ENCODE data around the gene MORF4L1.
"Not testable (repeated sequence)": the region's sequence is repeated elsewhere in the genome, so short reads cannot be mapped to it uniquely, and the experiment has no call there.

MORF4L1 gene

DNA sequence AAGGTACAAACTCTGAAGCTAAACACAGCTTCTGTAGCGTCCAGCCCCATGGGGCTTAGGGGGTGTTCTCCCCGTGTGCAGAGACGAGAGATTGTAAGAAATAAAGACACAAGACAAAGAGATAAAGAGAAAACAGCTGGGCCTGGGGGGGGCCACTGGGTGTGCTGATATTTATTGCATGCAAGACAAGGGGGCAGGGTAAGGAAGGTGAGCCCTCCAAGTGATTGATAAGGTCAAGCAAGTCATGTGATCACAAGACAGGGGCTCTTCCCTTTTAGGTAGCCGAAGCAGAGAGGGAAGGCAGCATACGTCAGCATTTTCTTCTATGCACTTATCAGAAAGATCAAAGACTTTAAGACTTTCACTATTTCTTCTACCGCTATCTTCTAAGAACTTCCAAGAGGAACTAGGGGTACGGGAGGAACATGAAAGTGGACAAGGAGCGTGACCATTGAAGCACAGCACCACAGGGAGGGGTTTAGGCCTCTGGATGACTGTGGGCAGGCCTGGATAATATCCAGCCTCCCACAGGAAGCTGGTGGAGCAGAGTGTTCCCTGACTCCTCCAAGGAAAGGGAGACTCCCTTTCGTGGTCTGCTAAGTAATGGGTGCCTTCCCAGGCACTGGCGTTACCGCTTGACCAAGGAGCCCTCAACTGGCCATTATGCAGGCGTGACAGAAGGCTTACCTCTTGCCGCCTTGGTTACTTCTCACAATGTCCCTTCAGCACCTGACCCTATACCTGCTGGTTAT lies 29.8 kb downstream of the MORF4L1 start:
- not testable (repeated sequence) for DNase-seq (ENCODE audit: low read depth)

DNA sequence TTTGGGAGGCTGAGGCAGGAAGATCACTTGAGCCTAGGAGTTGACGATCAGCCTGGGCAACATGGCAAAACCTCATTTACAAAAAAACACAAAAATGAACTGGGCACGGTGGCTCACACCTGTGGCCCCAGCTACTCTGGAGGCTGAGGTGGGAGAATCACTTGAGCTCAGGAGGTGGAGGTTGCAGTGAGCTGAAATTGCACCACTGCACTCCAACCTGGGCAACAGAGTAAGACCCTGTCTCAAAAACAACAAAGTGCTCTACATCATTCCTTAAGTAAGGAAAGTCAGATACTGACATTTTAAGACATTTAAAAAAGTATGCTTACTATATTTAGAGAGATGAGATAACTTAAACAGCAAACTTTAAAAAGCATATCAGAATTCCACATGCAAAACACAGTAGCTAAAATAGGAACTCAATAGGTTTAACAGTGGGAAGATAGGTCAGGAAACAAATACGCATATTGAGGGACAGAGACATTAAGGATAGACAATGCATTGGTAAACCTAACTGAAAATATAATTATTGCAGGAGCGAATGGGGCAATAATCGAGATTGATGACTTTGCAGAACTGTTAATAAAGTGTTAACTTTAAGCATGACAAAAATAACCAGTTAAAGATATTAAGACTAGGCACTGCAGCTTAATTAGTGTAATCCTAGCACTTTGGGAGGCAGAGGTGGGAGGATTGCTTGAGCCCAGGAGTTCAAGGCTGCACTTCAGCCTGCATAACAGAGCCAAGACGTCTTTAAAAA lies 32.1 kb downstream of the MORF4L1 start:
- no peak for DNase-seq (ENCODE audit: low read depth)

DNA sequence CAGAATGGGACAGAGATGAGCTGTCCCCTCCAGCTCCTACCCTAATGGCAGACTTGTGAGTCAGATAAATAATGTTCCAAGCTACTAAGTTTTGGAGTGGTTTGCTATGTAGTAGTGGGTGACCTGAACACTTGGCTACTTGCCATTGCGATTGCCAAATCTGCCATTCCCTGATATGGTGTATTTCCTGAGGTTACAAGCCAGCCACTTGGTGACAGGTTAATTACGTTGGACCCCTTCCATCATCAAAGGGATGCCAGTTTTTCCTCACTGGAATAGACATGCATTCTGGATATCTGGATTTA lies 33.6 kb downstream of the MORF4L1 start:
- no peak for DNase-seq (ENCODE audit: low read depth)

DNA sequence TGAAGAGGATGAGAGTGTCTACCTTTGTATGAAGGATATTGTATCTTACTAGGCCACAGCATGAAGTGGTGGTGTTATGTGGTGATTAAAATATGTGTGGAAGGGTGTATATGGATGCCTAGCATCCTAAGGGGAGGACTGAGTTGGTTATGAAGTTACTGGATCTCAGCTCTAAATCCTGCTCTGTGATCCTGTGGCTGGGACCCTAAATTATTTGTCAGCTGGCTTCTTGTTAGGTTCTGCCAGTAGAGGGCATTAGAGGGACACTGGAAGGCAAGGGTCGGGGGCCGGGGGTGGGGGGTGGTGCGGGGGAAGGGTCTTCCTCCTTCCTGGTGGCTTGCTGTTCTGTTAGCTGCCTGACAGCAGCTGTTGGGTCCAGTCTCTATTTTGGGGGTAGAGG lies 34.9 kb downstream of the MORF4L1 start:
- DNase-seq (ENCODE audit: low read depth) = no peak

DNA sequence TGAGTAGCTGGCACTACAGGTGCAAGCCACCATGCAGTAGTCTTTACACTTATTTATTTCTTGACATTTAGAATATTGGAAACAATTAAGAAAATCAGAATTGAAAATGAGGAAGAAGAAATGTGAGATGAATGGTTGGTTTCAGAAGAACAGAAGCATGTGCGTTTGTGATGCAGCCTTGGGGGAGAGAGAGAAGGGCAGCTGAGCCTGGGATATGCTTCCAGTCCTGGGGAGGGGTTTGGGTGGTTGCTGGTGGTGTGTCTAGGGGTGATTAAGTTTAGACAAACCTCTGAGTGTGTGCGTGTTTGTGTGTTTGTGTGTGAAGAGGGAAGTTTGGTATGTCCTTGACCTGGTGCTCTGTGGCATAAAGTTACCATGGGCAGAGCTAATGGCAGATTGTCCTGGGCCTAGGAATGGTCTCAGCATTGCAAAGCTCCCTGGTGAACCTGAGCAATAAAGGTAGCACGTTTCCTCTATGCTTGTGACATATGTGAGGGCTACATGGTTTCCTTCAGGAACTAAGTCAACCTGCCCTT lies 36.5 kb downstream of the MORF4L1 start:
- DNase-seq (ENCODE audit: low read depth) = no peak

DNA sequence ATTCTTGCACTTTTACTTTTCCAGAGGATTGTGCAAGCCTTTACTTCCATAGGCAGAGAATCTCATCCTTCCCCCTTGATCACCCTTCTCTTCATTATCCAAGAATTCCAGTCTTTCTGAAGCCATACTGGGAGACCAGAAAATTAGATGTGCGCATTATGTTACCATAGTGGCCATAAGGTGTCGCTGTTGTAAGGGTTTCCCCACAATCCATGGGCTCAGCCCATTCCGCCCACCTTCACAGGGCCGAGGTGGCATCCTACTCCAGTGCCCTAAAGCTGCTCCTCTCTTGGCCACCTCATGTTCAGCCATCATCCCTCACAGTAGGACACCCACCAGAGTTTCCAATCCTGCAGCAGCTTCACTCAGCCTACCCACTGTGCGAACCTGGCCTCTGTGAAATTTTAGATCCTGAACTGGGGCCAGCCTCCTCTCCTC lies 37.1 kb downstream of the MORF4L1 start:
- DNase-seq (ENCODE audit: low read depth) = no peak

DNA sequence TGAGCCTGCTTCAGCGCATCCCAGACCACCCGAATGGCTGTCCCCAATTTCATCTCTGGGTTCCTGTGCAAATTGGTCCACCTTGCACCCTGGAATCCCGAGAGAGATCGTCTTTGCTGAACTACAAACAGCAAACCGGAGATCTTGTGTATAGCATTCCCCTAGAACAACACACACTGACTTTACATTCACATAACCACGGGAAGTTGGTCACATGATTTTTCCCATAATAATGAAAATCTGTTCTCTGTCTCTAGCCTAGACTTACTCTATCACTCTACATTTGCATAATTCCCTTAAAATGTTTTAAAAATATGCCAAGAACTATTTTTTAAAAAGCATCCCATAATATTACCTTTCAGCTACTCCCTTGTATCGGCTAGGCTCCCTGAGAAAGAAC lies 37.6 kb downstream of the MORF4L1 start:
- DNase-seq (ENCODE audit: low read depth) = no peak

DNA sequence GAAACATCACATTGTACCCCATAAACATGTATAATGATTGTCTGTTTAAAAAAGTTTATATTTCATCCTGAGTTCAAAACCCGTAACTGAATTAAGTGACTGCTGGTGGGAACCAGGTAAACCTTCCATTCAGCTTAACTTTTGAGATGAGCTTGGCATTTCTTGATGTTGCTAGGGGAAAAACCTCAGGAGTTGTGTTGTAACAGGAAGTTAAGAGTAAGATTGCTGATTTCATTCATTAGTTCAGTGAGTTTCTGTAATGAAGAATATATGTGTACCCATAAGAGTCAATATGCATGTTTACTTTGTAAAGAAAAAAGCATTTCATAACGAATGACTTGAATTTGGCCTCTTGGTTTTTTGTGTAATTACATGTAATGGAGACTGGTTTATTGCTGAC lies 39.6 kb downstream of the MORF4L1 start:
- DNase-seq (ENCODE audit: low read depth) = no peak

DNA sequence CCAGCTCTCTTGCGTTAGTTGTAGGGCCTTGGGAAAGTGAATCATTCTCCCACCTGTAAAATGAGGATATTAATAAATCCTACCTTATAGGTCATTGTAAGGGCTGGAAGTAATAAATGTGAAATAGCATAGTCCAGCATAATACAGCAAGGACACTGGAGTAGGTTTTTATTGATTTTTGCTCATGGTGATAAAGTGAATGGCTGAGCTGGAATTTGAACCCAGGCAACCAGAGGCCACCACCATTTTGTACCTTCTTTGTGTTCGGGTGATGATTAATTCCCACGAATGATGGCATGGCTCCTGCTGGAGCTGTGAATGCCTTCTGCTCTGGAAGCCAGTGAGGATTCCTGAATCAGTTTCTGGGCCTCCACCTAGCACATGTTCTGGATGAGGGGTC lies 40.3 kb downstream of the MORF4L1 start:
- no peak for DNase-seq (ENCODE audit: low read depth)

DNA sequence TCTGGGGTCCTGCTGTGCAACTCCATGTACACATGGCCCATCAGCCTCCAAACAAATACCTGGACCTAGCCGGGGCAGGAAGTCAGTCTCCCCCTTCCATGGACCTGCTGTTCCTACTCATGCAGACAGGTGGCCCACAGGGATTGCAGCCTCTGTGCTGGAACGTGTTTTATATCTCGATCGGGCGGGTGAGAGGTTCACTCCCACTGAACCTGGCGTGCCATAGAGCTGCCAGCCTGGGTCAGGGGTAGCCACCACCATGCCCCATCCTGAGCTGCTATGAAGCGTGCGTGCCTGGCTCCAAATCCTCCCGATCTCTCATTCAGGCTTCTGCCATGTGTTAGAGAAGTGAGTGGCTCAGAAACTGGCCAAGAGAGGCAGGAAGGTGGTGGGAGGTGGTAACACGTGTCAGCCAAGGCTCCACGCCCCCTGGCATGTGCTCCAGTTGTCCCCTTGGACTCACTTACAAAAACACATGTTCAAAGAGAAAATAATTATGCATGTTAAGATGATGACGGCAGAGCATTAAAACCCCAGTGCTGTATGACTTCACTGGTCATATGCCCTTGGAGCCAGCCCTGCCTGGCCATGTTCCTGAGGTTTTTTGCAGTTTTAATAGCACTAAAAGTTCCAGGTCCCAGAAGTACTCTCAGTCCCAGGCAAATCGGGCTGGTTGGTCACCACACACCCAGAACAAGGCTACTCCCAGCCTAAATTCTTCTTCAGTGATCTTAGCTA lies 41.5 kb downstream of the MORF4L1 start:
- DNase-seq (ENCODE audit: low read depth) = no peak

DNA sequence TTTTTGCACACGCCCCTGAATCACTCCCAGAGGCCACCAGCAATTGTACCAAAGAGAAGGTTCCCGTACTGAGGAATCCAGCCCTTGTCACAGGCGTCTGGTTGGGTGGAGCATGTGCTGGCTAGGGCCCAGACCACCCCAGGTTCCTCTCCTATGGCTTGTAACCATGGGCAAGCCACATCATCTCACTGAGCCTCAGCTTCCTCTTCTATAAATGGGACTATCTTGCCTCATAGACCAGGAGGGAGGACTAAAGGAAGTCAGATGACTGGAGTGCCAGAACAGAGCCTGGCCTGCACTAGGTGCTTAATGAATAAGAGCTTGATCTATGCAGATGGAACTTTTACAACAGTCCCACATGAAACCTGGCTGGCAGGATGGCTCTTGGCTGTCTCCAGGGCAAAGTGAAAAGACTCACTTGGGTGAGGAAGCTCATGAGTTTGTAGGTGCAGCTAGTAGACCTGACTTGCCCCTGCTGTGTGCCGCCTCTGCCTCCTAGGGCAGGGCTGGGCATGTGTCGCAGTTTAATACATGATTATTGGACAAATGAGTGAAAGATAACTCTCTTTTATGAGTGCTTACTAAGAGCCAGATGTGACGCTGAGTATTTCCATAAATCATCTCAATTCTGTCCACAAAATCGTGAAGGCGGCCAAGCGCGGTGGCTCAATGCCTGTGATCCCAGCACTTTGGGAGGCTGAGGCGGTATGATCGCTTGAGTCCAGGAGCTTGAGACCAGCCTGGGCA lies 42.8 kb downstream of the MORF4L1 start:
- no peak for DNase-seq (ENCODE audit: low read depth)

DNA sequence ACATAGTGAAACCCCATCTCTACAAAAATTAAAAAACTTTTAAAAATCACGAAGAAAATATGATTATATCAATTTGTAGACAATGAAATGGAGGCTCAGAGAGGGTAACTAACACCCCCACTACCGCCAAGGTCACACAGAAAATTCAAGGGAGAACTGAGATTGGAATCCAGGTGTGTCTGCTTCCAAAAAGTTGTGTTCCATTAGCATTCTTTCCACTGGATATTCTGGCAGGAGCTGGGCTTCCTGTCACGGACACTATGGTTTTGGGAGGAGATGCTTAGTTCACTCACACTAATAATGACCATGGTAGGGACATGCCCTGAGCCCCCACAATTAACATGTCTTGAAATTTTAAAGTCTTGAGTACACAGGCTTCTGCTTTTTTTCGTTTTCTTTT lies 43.4 kb downstream of the MORF4L1 start:
- no peak for DNase-seq (ENCODE audit: low read depth)

DNA sequence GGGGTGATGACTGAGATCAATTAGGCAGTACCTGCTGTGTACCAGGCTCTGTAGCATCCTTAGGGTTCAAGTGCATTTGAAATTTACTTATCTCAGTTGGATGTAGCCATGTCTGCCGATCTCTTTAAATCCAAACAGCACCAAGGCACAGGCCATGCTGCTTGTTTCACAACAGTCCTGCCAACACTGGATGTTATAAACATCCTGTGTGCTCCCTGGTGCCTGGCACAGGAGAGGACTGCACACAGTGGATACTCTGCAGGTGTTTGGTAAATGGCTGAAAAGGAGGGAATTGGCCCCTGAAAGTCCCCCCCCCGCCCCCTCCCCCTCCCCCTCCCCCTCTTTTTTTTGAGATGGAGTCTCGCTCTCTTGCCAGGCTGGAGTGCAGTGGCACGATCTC lies 45.2 kb downstream of the MORF4L1 start:
- DNase-seq (ENCODE audit: low read depth) = no peak

DNA sequence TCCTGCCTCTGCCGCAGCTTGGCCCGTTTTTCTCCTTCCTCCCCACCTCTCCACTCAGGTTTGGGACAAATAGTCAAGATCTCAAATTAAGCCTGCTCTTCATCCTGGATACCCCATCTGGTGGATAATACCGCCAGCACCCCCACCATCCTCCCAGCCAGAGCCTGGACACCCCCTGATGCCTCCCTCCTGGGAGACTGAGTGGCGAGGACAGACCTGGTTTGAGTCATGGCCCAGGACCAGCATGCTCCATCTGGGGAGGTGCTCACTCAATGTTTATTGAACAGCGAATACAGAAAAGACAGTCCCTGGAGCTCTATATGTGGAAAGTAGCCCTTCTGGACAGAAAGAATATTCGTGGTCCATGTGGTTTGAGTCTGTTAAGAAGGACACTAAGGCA lies 48.8 kb downstream of the MORF4L1 start:
- no peak for DNase-seq (ENCODE audit: low read depth)

DNA sequence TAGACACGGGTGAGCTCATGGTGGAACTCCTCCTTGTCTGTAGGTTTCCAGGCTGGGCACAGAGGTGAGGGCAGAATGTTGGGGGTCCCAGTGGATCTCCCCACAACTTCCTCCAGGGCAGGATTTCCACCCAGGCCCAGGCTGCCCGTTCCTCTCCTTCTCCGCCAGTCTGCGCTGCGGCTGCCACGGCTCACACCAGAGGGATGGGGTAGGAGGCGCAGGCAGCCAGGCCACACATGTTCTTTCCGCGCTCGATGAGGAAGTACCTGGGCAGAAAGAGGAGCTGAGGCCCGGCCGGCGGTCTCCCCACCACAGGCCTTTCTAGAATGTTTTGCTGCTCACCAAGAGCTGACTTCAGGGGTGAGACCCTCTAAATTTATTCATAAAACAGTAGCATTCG lies 49.2 kb downstream of the MORF4L1 start:
- DNase-seq (ENCODE audit: low read depth) = no peak

DNA sequence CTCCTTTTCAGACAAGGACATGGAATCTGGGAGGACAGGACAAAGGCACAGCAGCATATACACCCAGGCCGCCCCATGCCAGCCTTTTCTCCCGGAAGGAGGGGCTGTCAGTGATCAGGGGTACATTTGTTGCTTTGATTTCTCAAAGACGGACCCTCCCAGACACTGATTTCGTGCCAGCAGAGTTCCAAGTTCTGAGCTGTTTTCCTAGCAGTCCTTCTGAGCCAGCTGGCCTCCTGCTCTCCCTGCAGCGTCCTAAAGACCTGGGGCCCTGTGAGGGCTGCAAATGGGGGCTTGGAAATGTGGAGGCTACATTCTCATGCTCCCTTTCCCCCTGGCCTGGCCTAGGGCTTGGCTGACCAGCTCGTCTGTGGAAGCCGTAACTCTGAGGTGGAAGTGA lies 49.8 kb downstream of the MORF4L1 start:
- no peak for DNase-seq (ENCODE audit: low read depth)

DNA sequence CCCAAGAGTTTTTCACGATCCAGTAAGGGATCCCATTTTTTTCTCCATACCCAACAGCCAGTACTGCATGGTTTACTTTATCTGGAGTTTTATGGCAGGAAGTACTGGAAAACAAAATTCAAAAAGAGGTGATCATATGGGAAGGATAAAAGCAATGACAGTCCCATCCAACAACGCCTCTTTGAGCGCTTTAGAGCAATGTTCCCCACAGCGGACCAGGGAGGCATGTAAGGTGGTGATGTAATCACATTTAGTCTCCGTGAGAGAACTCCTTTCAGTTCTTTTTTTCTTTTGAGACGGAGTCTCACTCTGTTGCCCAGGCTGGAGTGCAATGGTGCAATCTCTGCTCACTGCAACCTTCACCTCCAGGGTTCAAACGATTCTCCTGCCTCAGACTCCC lies 50.3 kb downstream of the MORF4L1 start:
- no peak for DNase-seq (ENCODE audit: low read depth)

DNA sequence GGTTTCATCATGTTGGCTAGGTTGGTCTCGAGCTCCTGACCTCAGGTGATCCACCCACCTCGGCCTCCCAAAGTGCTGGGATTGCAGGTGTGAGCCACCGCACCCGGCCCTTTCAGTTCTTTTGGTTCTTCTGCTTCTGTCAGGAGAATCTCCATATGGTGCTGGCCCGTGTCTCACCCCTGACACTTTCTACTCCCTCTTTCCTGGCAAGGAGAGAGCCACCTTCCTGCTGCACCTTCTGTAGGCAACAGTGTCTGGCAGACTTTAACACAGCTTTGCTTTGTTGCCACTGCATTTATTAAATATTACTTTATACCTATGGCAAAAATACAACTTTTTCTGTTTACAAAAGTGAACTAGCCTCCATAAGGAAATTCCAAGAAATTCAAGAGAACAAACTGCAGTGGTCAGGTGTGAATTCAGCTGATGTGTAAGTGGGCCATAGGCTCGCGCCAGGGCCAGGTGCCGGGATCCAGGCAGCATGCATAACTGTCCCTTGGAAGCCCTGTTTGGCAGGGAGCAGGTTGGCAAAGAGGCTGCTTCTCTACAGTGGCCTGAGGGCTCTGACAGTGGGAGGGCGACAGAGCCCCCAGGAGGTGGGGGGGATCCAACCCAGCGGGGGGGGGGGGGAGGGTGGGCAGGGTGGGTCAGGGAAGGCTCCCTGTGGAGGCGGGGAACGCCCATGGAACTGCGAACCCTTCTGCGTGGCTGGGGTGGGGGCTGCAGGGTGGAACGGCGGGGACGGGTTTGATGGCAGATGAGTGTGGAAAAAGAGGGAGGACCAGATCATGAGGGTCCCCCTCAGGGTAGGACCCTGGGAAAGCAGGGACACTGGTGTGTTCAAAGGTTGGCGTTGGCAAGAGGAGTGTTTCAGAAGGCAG lies 51.0 kb downstream of the MORF4L1 start:
- DNase-seq (ENCODE audit: low read depth) = no peak

DNA sequence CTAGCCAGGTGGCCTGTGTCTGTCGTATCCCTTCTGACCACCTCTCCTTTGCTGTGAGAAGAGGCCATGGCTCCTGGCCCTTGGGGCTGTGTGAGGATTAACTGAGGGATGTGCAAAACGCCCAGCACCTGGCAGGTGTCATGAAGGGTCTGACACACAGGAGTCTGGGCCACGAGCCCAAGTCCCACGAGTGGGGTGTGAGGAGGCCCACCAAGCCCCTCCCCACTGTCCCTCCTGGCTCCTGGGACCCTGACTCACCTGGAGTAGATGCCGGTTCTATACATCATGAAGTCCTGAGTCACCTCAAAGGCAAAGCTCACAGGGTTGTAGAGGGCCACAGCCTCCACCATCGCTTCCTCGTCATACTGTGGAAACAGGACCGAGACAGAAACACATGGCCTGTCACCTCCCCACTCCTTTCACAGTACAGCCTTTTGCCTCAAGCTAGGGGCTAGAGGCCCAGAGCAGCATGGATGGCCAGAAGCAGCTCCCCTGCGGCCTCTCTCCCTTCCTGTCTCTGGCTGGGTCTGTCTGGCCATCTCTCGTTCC lies 52.5 kb downstream of the MORF4L1 start:
- DNase-seq (ENCODE audit: low read depth) = no peak

DNA sequence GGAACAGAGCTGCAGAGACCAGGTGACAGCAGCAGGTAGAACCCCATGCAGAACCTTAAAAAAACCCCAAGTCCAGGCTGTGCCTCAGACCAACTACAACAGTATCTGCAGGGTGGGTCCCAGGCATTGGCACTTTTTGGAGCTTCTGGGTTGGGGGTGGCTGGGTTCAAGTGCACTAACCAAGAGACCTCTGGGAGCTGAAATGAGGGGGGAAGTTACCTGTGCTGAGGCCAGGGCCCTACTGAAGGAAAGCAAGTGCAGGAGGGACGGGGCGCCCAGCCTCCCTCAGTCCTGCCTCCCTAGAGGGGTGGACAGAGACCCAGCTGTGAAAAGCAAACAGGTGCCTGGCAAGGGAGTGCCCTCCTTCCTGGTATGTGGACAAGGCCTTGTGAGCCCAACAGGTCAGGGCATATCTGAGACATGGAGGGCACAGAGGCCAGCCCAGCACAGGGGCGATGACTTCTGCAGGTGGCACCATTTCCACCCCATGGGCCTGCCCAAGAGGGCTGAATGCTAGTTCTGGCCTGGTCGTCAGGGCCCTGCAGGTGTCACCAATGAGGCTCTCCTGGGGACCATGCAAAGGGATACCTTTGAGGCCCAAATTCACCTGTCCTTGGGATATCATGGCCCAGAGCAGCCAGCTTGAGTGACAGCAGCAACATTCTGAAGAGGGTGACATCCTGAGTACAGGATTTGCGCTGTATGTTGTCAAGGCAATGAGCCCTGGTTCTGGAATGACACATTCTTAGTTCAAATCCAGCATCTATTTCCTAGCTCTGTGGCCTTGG lies 53.5 kb downstream of the MORF4L1 start:
- no peak for DNase-seq (ENCODE audit: low read depth)
